ENCODE measurements around the gene EXT2.

EXT2 gene

DNA sequence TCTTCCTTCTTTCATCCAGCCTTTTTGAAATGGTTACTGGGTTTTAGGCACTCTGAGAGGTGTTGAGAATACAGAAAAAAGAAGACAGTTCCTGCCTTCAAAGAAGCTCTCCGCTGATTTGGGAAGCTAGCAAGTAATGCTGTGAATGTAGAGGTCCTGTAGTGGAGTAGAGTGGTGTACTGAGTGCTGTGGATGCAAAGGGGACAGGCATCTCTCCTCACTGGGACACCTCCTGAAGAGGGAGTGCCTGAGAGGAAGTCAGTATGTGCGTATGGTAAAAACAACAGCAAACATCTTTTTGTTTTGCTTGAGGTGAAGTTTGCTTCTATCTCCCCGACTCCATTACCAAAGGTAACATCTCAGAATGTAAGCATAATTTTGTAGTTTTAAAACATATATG lies 77.5 kb downstream of the EXT2 start:
- DNase-seq = no peak

DNA sequence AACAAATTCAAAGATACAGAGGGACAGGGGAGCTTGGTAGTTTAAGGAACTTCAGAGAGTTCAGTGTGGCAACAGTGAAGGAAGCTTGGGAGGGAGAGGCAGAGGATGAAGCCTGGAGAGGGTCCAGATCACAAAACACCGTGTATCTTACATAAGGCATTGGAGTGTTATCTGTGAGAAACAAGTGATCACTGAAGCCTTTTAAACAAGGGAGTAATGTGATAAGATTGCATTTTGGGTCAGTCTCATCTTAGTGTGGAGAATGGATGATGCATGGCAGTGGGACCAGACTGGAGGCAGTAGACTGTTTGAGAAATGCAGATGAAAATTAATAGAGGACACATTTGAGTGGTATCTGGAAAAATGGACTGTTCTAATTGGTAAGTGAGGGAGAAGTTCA lies 79.4 kb downstream of the EXT2 start:
- DNase-seq = no peak

DNA sequence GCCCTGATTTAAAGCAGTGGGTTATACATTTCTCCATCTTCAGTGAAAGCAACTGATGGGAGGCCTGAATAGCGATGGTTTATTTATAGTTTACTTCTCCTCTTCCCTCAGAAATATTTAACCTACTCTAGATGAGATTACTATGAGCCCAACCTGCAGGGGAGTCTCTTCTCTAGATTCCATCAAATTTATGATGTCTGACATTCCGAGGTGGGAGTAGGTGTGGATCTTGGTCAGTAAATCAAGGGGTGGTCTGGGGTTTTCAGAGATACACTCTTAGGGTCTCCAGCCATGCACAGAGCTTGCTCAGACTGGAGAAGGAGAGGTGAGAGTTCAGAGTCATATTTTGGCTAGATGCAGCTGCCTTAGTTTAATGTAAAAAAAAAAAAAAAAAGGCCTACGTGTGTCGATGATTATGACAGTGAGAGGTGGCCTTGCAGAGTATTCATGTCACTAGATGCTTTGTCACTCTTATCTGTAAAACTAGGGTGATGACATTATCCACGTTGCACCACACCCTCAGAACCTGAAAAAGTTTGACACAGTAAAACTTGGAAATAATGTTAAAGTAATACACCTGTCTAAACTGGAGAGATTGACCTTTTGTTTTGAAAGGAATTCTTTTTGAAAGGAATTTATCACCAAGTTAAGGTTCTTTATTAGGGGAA lies 81.2 kb downstream of the EXT2 start:
- no peak for DNase-seq

DNA sequence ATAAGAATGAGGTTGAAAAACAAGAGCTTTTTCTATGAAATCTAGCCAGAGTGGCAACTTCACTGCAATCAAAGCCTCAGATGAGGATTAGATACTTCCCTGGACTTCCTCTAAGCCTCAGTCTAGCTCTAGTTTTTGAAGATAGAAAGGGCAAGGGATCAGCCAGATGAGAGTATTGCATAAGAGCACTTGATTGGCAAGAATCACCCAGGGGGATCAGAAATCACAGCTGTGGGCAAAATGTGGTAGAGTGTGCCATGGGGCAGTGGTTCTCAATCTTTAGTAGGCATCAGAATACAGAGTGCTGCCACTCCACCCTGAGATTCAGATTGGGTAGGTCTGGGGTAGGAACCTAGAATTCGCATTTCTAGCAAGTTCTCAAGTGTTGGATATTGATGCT lies 82.4 kb downstream of the EXT2 start:
- no peak for DNase-seq

DNA sequence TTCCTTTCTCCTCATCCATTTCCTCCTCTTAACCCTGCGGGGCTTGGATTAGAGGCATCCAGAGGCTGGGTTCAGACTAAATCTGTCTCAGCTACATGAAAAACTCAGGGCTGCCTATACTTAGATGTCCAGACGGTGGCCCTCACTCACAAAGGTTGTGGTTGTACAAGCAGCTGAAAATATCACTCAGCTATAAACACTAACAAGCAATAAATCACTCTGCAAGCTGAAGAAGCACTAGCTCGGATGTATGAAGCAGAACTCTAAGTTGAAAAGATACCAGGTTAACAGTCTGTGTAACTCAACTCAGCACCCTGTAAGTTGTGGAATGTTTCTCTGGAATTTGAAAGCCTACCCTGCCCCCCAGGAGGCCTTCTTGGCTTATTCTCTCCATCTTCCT lies 82.9 kb downstream of the EXT2 start:
- DNase-seq = no peak

DNA sequence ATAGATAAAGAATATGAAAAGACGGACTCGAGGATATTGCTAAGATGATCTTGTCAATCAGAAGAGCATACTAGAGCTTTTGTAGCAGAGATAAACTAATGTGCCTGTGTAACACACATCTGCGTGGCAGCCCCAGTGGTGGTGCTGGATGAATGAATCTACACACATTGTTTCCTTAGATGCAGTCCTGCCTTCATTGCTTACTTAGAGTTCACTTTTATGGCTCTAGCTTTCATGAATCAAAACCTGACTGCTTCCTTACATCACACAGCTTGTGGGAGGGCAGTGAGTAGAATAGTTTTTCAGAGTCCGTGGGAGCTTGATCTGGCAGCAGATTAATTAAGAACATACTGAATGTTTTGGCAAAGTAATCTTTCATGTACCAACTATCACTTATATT lies 83.7 kb downstream of the EXT2 start:
- no peak for DNase-seq

DNA sequence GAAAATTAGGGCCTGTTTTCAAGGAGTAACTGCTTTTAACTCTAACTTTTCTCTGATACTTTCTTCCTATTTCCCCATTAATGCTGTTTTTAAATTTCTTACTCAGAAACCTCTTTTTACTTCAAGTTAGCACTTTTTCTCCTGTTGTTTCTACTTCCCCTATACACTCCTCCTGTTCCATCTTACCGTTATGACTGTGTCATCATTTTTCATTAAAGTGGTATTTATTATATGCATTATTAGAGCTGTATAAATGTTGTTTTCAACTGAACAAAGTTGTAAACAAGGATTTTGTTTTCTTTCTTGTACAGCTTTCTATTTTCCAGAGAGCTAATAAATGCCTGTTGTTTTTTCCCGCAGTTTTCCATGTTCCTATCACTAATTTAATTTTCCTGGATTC lies 84.6 kb downstream of the EXT2 start:
- DNase-seq = no peak

DNA sequence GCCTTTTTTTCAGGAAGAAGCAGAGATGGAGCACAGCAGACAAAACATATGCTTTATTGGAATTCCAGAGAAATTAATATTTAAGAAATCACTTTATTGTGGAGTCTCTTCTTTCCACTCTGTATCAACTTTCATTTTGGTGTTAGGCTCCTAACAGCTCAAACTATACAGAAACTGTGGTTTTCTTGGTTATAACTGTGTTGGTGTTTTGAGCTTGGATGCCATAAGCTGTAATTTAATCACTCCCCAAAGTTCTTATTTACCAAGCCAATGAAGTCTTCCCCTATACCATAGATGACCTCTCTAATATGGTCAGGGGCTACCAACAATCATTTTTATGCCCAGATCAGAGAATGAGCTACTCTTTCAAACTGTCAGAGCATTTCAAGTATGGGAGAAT lies 90.0 kb downstream of the EXT2 start:
- peak in 1 of 5 experiments; percentile 61 for DNase-seq

DNA sequence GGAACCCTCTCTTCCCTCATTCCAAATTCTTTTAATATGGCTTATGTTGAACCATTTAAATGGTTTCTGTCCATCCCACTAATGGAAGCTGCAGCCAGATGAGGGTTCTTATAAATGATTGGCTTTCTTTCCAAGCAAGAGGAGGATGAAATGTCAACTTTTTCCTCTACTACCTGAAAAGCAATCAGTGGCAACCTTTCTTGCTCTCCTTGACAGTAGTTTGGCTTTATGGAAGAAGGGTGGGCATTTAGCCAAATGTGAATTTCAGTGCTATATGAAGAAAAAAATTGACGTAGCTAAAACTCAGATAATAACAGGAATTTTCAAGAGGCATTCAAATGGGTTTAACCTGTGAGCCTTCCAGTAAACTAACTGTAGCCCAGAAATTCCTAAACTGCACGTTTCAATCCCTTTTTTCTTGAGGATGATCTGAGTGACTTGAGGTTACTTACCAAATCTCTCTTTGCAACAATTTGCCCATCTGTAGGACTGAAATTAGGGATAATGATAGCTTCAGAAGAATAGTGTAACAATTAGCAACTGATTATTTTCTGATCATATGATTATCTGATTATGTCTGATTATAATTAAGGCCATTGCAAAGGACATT lies 90.9 kb downstream of the EXT2 start:
- DNase-seq = no peak

DNA sequence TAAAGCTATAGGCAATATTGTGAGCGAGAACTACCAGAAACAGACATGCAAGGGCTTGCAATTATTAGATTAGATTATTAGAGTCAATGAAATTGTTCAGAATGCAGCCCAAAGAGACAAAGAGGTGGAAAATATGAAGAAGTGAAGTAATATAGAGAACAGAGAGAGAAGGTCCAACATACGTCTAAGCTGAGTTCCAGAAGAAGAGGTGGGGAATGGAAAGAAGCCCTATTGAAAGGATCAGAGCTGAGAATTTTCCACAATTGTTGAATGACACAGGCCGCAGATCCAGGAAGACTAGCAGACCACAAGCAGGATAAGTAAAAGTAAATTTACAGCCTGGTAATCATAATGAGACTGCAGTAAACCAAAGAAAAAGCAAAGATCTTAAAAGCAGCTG lies 93.2 kb downstream of the EXT2 start:
- peak in 1 of 5 experiments; percentile 34 for DNase-seq

DNA sequence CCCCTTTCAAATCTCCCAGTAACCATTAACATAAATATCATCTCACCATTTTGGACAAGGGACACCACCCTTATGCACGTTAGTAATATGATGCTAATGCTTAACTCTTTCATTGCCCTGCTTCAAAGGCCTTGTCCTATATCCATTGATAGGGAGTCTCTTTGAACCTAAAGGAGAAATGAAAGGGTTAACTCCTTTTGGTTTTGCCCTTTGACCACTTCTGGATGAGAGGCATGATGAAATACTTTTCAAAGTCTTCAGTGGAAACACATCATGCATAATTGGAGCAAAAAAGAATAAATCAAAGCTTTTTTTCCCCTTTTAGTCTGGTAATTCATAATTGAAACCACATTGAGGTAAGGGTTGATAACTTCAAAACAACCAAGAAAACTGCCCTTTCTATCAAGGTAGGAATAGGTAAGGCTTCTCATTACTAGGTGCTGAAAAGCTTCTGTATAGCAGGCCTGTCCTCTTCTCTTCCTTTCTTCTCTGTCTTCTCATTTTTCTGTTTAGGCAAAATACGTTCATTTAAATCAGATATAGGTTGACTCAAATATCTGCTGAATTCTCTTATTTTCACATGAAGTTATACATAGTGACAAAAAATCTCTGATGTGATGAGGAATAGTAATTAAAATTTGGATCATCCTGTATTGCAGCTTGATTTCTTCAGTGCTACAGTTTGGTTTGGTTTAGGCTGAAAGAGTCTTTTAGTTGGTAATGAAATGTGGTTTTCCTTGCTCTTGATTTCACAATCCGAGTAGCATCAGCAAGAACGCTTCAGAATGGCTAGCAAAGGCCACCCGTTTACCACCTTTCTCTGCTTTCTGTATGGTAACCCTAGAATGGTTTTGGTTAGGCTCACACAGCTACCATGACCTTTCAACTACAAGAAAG lies 94.8 kb downstream of the EXT2 start:
- peak in 1 of 5 experiments; percentile 72 for DNase-seq

DNA sequence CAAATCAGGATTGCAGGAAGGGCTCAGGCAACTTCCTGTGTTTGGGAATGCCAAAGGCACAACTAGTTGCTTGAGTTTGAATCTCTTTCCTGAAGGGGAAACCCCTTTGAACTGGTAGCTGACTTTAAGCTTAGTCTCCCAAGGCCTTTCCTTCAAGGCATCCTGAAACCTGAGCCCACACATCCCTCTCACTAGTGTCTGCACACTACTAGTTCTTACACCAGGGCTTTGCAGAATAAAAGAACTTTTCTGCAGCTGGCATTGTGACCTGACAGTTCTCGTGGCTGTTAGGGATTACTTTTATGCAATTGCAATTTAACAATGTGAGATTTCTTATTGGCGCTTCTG lies 95.4 kb downstream of the EXT2 start:
- DNase-seq = no peak

DNA sequence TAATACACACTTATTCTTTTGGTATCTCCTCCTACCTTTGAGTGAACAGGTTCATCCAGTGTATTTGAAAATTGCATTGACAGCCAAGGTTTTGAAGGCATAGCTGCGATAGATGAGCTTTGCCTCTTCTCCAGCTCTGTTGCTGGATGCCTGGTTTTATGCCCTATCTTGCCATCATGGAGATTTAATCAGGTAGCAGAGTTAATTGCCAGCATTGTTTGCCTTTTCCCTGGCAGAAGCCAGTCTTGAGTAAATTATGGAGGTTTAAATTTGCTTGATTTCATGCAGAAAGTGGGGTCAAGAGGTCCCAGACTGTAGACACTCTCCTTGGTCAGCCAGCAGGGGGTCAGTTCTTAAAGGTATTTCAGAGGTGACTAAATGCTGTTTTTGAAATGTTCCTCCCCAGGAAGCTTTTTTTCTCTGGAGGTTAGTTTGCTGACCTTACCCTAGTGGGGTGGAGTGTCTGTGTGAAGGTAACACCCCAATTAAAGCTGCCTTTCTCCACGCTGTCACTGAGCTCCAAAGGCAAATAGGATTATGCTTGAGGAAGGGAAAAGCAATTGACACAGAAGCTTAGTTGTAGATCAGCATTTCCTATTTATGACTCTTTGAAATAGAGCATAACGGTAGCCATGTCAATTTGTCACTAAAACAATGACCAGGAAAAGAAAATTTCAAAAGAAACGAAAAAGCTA lies 96.0 kb downstream of the EXT2 start:
- no peak for DNase-seq

DNA sequence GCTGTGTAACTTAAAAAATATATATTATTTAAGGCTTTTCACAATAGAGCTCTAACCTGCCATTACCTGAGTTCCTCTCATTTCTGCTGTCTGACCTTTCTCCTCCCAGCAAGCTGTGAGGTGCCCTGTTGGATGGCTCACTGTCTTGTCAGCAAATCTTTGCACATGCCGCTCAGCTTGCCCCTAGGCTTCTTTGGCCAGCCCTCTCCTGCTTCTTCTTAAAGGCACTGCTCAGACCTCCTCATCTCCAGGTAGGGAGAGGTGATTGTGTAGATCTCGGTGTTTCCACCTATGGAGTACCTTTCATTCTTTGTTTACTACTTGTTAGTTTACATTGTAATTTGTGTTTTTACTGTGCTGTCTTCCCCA lies 96.5 kb downstream of the EXT2 start:
- no peak for DNase-seq

DNA sequence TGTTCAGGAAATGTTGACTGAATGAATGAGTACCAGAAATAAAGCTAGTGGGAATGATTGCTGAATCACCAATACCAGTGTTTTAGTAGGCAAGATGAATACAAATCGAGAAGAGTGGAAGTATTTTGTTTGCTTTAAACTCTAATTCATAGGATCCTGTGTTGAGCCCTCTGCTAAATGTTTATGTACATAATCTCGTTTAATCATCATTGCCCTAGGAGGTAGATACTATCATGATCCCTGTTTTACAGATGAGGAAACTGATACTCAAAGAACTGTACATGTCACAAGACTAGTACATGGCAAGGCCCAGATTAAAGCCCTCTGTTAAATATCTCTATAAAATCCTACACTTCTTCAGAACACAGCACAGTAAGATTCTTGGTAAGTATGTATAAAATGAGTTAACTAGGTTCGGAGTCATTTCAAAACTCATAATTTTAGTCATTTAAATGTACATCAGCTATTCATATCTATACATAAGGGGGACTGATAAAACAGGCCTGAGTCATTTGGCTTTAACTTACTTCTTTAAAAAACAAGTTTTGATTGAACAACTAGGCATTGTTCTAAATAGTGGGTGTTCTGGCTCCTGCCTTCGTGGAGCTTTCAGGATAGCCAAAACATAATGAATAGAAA lies 97.1 kb downstream of the EXT2 start:
- DNase-seq = peak in 1 of 5 experiments; percentile 86

DNA sequence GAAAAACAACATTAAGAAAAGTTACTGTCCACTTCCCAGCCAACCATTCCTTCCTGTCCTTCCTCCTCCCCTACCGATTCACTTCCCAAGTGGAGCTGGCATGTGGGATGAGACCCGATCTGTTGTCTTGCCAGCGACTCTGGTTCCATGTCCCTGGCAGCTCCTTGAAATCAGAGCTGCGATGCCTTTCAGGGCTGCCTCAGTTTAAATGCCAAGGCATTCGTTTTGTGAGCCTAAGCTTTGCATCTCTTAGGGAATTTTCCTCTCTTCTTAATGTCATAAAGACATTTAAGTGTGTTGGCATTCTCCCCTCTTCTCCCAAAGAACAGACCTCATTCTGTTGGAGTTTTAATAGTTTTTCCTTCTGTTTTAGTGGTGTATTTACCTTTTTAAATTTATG lies 98.4 kb downstream of the EXT2 start:
- no peak for DNase-seq

DNA sequence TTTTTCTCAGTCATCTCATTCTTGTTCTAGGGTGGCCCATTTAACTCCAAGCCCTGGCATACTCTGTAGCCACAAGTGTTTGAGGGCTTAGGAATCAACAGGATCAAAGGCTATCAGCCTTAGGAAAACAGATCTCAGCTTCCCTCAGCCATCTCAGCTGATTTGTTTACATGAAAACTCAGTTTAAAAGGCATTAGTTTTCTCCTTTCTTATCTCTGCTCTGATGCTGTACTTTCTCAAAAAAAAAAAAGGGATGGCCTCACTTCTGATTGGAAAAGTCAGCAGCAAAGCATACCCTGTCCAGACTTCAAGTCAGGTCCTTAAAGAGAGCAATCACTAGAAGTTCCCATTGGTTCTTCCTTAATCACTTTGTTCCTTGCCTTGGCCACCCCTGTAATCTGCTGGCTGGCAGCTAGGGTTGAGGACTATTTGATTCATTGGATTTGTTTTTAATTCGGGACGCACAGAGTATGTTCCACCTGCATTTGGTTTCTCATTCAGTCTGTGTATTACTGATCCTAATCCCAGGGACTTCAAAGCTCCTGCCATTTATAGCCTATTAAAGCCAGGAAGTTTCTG lies 102.8 kb downstream of the EXT2 start:
- no peak for DNase-seq

DNA sequence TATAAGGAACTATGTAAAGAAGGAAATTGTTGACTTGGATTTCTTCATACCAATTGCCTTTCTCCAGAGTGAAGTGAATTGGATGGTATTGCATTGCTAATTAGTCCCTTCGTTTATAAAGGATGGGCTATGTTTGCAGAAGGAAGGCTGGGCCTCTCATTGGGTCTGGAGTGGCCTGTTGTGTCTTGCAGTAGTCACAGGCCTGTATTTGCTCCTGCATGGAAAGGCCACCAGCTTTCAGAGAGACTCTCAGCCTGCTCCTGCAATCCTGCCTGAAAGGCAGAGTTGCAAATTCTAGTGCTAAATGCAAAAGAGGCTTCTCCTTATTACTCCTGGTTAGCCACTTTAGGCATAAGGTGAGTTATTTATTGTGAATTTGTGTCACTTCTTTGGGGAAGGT lies 103.8 kb downstream of the EXT2 start:
- DNase-seq = no peak

DNA sequence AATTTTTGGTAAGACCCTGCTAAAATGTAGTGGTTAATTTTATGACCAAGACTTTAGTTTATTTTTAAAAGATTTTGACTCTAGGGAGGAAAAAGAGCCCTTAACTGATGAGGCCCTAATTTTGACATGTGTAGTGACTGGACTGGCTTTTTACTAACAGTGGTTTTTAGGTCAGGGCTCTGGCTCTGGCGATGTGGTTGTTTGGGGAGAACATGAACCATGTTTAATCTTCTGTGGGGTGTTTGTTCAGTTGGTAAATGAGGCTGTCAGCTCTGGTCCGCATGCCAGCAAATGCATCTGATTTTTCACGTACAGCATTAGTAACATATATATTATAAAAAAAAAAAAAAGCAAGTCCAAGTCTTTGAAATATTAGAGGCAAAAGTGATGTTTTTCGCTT lies 104.3 kb downstream of the EXT2 start:
- no peak for DNase-seq

DNA sequence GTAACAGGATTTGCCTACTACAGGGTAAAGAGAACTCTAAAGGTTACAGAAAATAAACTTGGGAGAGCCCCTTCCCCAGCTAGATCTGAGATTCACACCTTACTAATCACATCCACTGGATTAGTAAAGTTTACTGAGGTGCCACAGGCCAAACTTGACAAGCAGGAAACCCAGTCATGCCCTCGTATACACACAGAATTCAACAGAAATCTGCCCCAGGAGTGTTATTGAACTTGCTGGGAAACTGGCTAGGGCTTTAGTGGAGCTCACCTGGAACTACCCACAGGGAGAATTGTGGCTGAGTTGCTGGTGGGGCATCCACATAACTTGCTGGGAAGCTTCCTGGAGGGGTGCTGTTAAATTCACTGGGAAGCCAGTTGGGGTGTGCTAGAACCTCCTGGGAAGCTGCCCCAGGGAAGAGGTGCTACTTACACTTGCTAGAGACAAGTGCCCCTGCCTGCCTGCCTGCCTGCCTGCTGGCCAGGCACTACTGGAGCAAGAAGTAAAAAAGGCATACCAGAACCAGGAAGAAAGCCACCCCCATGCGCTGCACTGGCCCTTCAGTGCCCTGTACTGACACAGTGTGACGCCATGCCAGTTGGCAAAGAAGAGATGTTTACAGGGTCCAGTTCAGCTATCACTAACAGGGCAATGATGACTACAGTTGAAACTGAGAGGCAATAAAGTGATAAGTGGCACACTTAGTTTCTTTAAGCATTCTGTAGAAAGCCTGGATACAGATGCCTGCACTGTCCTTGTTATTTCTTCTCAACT lies 108.0 kb downstream of the EXT2 start:
- DNase-seq = peak in 1 of 5 experiments; percentile 41

DNA sequence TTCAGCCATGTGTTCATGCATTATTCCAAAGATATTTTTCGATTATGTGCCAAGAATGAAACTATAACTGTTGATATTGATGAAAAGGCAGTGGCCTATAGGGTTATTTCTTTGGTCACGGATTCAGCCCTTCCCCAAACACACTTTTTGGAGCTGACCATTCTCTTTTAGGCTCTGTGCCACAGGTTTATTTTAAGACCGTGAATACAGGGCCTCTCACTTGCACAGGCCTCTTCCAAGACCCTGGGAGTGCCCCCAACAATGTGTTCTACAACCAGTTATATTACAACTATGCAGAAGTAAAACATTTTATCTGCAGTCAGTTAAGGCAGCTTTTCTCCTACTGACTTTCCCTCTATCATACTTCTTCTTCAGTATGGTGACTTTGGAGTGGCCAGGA lies 109.9 kb downstream of the EXT2 start:
- DNase-seq = no peak

DNA sequence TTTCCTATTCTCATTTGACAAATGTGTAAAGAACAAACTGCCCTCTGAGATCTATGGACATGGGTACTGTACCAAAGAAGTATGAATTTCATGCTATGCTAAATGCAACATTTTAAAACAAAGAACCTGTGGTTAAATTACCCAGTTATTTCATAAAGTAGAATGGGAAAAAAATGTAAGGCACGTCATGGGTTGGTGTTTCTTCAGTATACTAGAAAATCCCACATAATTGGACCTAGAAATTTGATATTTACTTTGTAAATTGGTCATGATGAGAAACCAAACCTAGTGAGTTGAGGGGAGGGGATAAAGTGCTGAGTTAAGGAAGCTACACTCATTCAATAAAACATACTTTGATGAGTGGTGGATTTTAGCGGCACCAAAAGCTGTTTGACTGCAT lies 110.4 kb downstream of the EXT2 start:
- no peak for DNase-seq
